ENCODE measurements around the gene ABTB2. TPM values are rescaled to one million over a fixed set of nuclear protein-coding genes. Genes with fewer than 3 reads are reported as not detected.

Gene ABTB2
- total RNA-seq, 1 experiment from 2014 or later: 5.5 TPM

DNA sequence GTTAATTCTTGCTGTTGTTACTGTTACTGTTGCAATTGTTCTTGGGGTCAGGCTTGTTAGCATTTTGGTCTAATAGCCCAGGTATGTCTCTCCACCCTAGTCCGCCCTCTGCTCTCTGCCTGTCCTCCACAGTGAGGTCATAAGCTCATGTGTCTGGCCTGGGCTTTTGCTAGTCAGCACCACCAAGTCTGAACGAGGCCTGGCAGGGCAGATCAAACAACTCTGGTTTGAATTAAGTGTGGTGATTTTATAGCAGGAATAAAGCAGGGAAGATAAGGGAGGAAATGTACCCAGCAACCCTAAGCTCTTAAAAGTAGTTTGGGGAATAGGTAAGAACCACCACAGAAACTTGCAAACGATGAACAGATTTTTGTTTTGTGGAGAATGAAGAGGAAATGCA, 98.7 kb downstream of the ABTB2 start:
- Histone ChIP-seq H3K9ac (ENCODE audit: extremely low read depth, insufficient read length, low read length) (no peak overlapping the region), H3T11ph (ENCODE audit: low read length) (no peak overlapping the region), H2BK20ac (ENCODE audit: low read depth, low read length, poor library complexity, severe bottlenecking) (no peak overlapping the region), H3K56ac (ENCODE audit: insufficient read length, low read depth, low read length) (no peak overlapping the region), H3K4me1 (ENCODE audit: insufficient read depth, low read length) (no peaks in the 10 kb centered on the region; the same call in 1 of the 2 replicates), H3K23me2 (ENCODE audit: insufficient read length, low read depth, low read length, poor library complexity, severe bottlenecking) (no peaks in the 10 kb centered on the region), H3K23ac (ENCODE audit: insufficient read length, low read depth, low read length) (no peak overlapping the region), H3K79me1 (ENCODE audit: insufficient read depth, low read depth, low read length, poor library complexity, severe bottlenecking) (no peaks in the 10 kb centered on the region), H3K4ac (ENCODE audit: low read depth, low read length) (no peak overlapping the region), H2BK120ac (ENCODE audit: low read depth, low read length, poor library complexity, severe bottlenecking) (no peak overlapping the region), H2BK15ac (ENCODE audit: low read depth, low read length) (no peak overlapping the region), H3K9me3 (ENCODE audit: control insufficient read depth, low read depth, low read length) (no peaks in the 10 kb centered on the region), H4K20me1 (ENCODE audit: control insufficient read depth, insufficient read depth, insufficient read length) (no peaks in the 10 kb centered on the region), H2AFZ (ENCODE audit: low read length) (no peak overlapping the region), H4K8ac (replicated peaks; ENCODE audit: insufficient read length, low read depth, low read length) (no peak overlapping the region), H4K5ac (ENCODE audit: insufficient read length, low read depth, low read length) (no peak overlapping the region), H3K14ac (ENCODE audit: insufficient read depth, low read length) (no peak overlapping the region), H2AK5ac (ENCODE audit: insufficient read length, low read length) (no peak overlapping the region), H4K91ac (ENCODE audit: insufficient read length, low read depth, low read length) (no peak overlapping the region), H3K18ac (ENCODE audit: insufficient read length, low read depth, low read length) (no peak overlapping the region), H2BK12ac (ENCODE audit: insufficient read length, low read depth, low read length) (no peak overlapping the region), H3K4me2 (ENCODE audit: insufficient read depth, insufficient read length, low read length) (no peak overlapping the region), H2BK5ac (ENCODE audit: insufficient read length, low read length) (no peak overlapping the region), H3K27ac (ENCODE audit: insufficient read length, low read depth, low read length) (no peak overlapping the region), H3K79me2 (ENCODE audit: insufficient read depth, low read length) (no peaks in the 10 kb centered on the region), H3K27me3 (ENCODE audit: insufficient read depth, low read length) (no peaks in the 10 kb centered on the region)
- Mint-ChIP-seq H3K36me3 (ENCODE audit: insufficient read depth in 1 of 3, low read depth in 3 of 3) (no peaks in the 10 kb centered on the region), H3K4me3 (no peak overlapping the region), H3K4me1 (peaks cover 21 to 23% of the 10 kb centered on the region in 2 experiments), H3K9me3 (no peaks in the 10 kb centered on the region), H3K27ac (no peak overlapping the region), H3K27me3 (ENCODE audit: low read depth) (no peaks in the 10 kb centered on the region; the same call in 1 of the 2 replicates)
- TF ChIP-seq, protein P1, sequence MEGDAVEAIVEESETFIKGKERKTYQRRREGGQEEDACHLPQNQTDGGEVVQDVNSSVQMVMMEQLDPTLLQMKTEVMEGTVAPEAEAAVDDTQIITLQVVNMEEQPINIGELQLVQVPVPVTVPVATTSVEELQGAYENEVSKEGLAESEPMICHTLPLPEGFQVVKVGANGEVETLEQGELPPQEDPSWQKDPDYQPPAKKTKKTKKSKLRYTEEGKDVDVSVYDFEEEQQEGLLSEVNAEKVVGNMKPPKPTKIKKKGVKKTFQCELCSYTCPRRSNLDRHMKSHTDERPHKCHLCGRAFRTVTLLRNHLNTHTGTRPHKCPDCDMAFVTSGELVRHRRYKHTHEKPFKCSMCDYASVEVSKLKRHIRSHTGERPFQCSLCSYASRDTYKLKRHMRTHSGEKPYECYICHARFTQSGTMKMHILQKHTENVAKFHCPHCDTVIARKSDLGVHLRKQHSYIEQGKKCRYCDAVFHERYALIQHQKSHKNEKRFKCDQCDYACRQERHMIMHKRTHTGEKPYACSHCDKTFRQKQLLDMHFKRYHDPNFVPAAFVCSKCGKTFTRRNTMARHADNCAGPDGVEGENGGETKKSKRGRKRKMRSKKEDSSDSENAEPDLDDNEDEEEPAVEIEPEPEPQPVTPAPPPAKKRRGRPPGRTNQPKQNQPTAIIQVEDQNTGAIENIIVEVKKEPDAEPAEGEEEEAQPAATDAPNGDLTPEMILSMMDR (conservative IDR thresholded peaks at IDR 0.05): no peak
- WGBS (ENCODE audit: extremely low coverage, insufficient read length, low lambda C conversion rate): no CpG with 5 or more reads among the region's 3 CpGs
- no peak for DNase-seq
